ENCODE measurements around the gene YOD1.

DNA sequence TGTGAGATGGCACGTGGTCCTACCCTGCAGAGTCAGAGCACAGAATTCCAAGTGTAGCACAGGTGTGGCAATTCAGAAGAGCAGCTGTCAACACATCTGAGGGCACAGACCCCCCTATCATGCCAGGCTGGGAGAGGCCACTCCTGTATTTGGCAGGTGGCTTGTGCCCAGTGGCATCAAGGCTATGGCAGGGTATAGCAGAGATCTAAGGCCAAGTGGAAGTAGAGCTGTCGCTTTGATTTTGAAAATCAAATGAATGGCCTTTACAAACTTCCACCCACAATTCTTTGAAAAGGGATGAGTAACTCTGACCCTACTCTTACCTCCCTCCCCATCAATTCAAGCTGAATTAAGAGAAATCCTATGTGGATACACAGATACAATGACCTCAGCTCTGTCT, 31.8 kb downstream of the YOD1 start:
- TF ChIP-seq, protein P1, sequence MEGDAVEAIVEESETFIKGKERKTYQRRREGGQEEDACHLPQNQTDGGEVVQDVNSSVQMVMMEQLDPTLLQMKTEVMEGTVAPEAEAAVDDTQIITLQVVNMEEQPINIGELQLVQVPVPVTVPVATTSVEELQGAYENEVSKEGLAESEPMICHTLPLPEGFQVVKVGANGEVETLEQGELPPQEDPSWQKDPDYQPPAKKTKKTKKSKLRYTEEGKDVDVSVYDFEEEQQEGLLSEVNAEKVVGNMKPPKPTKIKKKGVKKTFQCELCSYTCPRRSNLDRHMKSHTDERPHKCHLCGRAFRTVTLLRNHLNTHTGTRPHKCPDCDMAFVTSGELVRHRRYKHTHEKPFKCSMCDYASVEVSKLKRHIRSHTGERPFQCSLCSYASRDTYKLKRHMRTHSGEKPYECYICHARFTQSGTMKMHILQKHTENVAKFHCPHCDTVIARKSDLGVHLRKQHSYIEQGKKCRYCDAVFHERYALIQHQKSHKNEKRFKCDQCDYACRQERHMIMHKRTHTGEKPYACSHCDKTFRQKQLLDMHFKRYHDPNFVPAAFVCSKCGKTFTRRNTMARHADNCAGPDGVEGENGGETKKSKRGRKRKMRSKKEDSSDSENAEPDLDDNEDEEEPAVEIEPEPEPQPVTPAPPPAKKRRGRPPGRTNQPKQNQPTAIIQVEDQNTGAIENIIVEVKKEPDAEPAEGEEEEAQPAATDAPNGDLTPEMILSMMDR (optimal IDR thresholded peaks at IDR 0.05 in 1 of 3, IDR thresholded peaks at IDR 0.05 in 1 of 3, conservative IDR thresholded peaks at IDR 0.05 in 1 of 3; ENCODE audit: extremely low read depth in 1 of 3, insufficient read depth in 2 of 3, low read length in 3 of 3), result no peak
- no peak for TF ChIP-seq EZH2 (IDR thresholded peaks at IDR 0.05; ENCODE audit: low read length)

Data from keratinocyte (primary cell).